Astrocyte of the cerebellum (primary cell): ENCODE results near the gene WASF3.
A peak's percentile ranks its signal among the peaks of the same experiment; 100 is the strongest.

Source experiments
- DNase-seq: peaks from one replicate; pipeline ENCODE4 v3.0.0-alpha.2; 2011; ENCODE audit warnings: low read depth
- H3K4me3 ChIP-seq: 2 replicates; pipeline ENCODE4 v1.5.1; 2011; ENCODE audit warnings: mild to moderate bottlenecking, low read depth, low read length, moderate library complexity
- in situ Hi-C: cut with HindIII; loops from 2 replicates; pipeline ENCODE4 v1.10.0; 2017; ENCODE audit warnings: low sequenced_read_pairs
- TF ChIP-seq, protein P1 (sequence below): IDR thresholded peaks from 2 replicates; pipeline ENCODE4 v1.5.1; 2012; ENCODE audit warnings: low read length, low read depth, moderate library complexity, mild to moderate bottlenecking; ENCODE audit errors: missing control alignments

The WASF3 gene

GRCh38 chr13:26653842-26654241 lies 96.4 kb downstream of the WASF3 start:
- in situ Hi-C loops: no loop called here
- H3K4me3 ChIP-seq: no peak overlapping the region
- no peak for DNase-seq
- TF ChIP-seq, protein P1, sequence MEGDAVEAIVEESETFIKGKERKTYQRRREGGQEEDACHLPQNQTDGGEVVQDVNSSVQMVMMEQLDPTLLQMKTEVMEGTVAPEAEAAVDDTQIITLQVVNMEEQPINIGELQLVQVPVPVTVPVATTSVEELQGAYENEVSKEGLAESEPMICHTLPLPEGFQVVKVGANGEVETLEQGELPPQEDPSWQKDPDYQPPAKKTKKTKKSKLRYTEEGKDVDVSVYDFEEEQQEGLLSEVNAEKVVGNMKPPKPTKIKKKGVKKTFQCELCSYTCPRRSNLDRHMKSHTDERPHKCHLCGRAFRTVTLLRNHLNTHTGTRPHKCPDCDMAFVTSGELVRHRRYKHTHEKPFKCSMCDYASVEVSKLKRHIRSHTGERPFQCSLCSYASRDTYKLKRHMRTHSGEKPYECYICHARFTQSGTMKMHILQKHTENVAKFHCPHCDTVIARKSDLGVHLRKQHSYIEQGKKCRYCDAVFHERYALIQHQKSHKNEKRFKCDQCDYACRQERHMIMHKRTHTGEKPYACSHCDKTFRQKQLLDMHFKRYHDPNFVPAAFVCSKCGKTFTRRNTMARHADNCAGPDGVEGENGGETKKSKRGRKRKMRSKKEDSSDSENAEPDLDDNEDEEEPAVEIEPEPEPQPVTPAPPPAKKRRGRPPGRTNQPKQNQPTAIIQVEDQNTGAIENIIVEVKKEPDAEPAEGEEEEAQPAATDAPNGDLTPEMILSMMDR: no peak

GRCh38 chr13:26656919-26657318 lies 99.4 kb downstream of the WASF3 start:
- TF ChIP-seq, protein P1: peak; percentile 16
- DNase-seq: no peak
- no peak overlapping the region for H3K4me3 ChIP-seq
- in situ Hi-C loops: no loop called here

DNA sequence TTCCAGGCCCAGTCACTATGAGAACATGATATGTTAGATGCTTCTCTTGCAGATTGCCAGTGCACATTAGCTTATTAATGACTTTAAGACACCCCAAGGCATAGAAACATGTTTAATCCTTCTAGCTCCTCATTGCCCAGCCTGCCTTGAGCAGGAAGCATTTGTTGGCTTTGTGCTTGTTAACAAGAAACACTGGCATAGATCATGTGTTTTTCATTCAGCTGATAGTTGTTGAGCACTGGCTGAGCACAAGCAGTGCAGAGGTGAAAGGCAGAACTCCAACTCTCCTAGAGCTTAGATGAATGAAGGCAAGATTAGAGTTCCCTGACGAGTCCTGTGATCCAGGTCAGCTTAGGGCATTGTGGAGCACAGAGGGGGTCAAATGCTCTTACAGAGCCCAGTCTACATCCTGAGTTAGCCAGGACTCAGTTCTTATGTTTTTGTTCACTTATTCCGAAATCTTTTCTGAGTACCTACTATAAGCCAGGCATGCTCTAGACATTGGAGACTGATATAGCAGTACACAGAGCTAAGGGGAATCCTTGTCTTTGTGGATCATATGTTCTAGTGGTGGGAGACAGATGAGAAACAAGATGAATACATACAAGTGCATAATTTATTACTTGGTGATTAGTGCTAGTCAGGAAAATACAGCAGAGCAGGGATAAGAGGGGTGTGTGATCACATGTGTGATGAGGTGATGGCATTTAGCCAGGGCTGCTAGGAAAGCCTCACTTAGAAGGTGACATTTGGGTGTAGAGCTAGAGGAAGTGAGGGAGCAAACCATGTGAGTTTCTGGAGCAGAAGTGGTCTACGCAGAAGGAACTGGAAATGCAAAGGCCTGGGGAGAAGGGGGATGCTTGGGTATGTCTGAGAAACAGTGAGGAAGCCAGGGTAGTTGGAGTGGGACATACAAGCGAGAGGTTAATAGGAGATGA lies 101.2 kb downstream of the WASF3 start:
- DNase-seq: no peak
- in situ Hi-C loops: no loop called here
- TF ChIP-seq, protein P1: no peak
- H3K4me3 ChIP-seq: no peak overlapping the region

- in situ Hi-C loops: no loop called here
- DNase-seq: no peak
- TF ChIP-seq, protein P1: no peak
- no peak overlapping the region for H3K4me3 ChIP-seq
Observed at GRCh38 chr13:26660185-26660584, 102.7 kb downstream of the WASF3 start.

DNA sequence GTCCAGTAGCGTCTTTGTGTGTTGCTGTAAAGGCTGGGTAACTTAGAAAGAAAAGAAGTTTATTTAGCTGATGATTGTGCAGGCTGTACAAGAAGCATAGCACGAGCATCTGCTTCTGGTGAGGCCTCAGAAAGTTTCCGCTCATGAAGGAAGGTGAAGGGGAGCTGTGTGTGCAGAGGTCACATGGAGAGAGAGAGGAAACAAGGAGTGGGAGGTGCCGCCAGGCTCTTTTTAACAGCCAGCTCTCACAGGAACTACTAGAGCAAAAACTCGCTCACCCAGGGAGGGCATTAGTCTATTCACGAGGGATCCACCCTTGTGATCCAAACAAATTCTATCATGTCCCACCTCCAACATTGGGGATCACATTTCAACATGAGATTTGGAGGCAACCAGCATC lies 103.3 kb downstream of the WASF3 start:
- in situ Hi-C loops: no loop called here
- H3K4me3 ChIP-seq: no peak overlapping the region
- TF ChIP-seq, protein P1: no peak
- no peak for DNase-seq

DNA sequence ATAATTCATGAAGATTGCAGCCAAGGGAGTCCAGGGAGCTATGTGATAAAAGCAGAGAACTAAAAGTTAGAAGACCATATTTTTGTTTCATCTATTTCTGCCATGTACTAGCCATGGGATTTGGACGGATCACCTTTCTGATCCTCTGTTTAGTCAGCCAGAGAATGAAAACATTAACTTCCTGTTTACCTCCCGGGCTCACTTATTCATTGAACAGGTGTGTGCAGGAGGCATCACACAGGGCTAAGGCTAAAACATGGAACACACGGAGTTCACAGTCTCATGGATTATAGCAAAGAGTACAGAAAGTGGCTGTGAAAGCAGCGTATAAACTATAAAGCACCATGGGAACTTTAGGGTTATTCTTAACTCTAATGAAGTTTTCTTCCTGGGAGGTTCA lies 106.3 kb downstream of the WASF3 start:
- in situ Hi-C loops: no loop called here
- no peak for DNase-seq
- TF ChIP-seq, protein P1: no peak
- H3K4me3 ChIP-seq: no peak overlapping the region
